Neural cell (in vitro differentiated cells): ENCODE measurements around the gene RNF144A.

Source experiments
- EZH2 ChIP-seq: fragments of 200-600, 300-800 bp; shearing (Covaris generic), sonication (generic); IDR thresholded peaks from 2 replicates; pipeline ENCODE4 v1.6.1; 2014; ENCODE audit warnings: antibody characterized with exemption, low read length, borderline replicate concordance, mild to moderate bottlenecking; ENCODE audit not compliant: insufficient read depth, poor library complexity, severe bottlenecking
- RAD21 ChIP-seq: fragments of 450-650 bp; conservative IDR thresholded peaks from 2 replicates; pipeline ENCODE4 v1.6.1; 2014; ENCODE audit warnings: antibody characterized with exemption, mild to moderate bottlenecking, moderate library complexity
- TAF1 ChIP-seq: IDR thresholded peaks from 2 replicates; pipeline ENCODE4 v1.6.1; 2012; ENCODE audit warnings: low read depth
- TF ChIP-seq, protein P1 (sequence below): fragments of 450-650 bp; IDR thresholded peaks from 2 replicates; pipeline ENCODE4 v1.5.1; 2014; ENCODE audit warnings: antibody characterized with exemption, mild to moderate bottlenecking, moderate library complexity; ENCODE audit not compliant: poor library complexity, severe bottlenecking

- TF ChIP-seq EZH2 (no peak), TAF1 (no peak), RAD21 (no peak)
- TF ChIP-seq, protein P1, sequence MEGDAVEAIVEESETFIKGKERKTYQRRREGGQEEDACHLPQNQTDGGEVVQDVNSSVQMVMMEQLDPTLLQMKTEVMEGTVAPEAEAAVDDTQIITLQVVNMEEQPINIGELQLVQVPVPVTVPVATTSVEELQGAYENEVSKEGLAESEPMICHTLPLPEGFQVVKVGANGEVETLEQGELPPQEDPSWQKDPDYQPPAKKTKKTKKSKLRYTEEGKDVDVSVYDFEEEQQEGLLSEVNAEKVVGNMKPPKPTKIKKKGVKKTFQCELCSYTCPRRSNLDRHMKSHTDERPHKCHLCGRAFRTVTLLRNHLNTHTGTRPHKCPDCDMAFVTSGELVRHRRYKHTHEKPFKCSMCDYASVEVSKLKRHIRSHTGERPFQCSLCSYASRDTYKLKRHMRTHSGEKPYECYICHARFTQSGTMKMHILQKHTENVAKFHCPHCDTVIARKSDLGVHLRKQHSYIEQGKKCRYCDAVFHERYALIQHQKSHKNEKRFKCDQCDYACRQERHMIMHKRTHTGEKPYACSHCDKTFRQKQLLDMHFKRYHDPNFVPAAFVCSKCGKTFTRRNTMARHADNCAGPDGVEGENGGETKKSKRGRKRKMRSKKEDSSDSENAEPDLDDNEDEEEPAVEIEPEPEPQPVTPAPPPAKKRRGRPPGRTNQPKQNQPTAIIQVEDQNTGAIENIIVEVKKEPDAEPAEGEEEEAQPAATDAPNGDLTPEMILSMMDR: no peak
Measured at GRCh38 chr2:6947929-6948676, 30.9 kb downstream of the RNF144A start.
